Frontal cortex (tissue), 4 donors: ENCODE results near the gene HCAR3. TPM values are rescaled to one million over a fixed set of nuclear protein-coding genes. Genes with fewer than 3 reads are reported as not detected.
A peak's percentile ranks its signal among the peaks of the same experiment; 100 is the strongest.
"Not testable (repeated sequence)": the region's sequence is repeated elsewhere in the genome, so short reads cannot be mapped to it uniquely, and the experiment has no call there.

Experiments
- DNase-seq, 2 donors: peaks; one replicate each; pipeline ENCODE4 v3.0.0; 2012; ENCODE audit warnings: low spot score in 2 of 2
- FAIRE-seq: peaks from 2 replicates; lab custom pipeline; 2012; peaks lifted over from hg19 to GRCh38; lab: Jason Lieb, UNC
- total RNA-seq: library from RNA; depleted of rRNA; stranded (reverse); fragments of >200 nt; gene quantifications from one replicate; pipeline ENCODE4 v1.2.3, GENCODE V29; 2014
- donor health status: control.
- donor health status: control.
- donor health status: control.

Gene HCAR3
- not detected for total RNA-seq

- not testable (repeated sequence) for DNase-seq, FAIRE-seq
Measured at GRCh38 chr12:122716658-122717057, at the start of gene HCAR3. HCAR3 (minus strand) TSS chr12:122716811; CDS start chr12:122716737, 74 bp downstream.

GRCh38 chr12:122757568-122757967 lies 41.0 kb upstream of the HCAR3 start:
- DNase-seq, result no peak
- no peak for FAIRE-seq

GRCh38 chr12:122754790-122755189 lies 38.2 kb upstream of the HCAR3 start:
- no peak for FAIRE-seq
- no peak for DNase-seq

- no peak for FAIRE-seq
- no peak for DNase-seq
Measured at GRCh38 chr12:122753319-122753650, 36.7 kb upstream of the HCAR3 start.

GRCh38 chr12:122752464-122753318 lies 36.1 kb upstream of the HCAR3 start, which contains the start of gene DENR:
DENR (plus strand) TSS chr12:122752824; CDS start chr12:122753702, 878 bp downstream.
- FAIRE-seq, result no peak

GRCh38 chr12:122750781-122751515 lies 34.3 kb upstream of the HCAR3 start:
- not testable (repeated sequence) for FAIRE-seq, DNase-seq

More at GRCh38 chr12:122752464-122753318, 36.1 kb upstream of the HCAR3 start, which contains the start of gene DENR:
- peak; percentile 89 to 95 for DNase-seq

- FAIRE-seq, result no peak
Measured at GRCh38 chr12:122749569-122750332, 33.1 kb upstream of the HCAR3 start.

GRCh38 chr12:122747224-122748135 lies 30.9 kb upstream of the HCAR3 start:
- FAIRE-seq, result no peak
- no peak for DNase-seq

More at GRCh38 chr12:122749569-122750332, 33.1 kb upstream of the HCAR3 start:
- no peak for DNase-seq

GRCh38 chr12:122743895-122744525 lies 27.4 kb upstream of the HCAR3 start:
- FAIRE-seq (no peak), DNase-seq (no peak)

- FAIRE-seq (no peak), DNase-seq (no peak)
Measured at GRCh38 chr12:122740351-122740750, 23.7 kb upstream of the HCAR3 start.

GRCh38 chr12:122738571-122738970 lies 22.0 kb upstream of the HCAR3 start:
- no peak for DNase-seq
- FAIRE-seq, result no peak

GRCh38 chr12:122732611-122733010 lies 16.0 kb upstream of the HCAR3 start:
- DNase-seq (no peak), FAIRE-seq (no peak)

- DNase-seq (no peak), FAIRE-seq (no peak)
Measured at GRCh38 chr12:122732170-122732569, 15.6 kb upstream of the HCAR3 start.

GRCh38 chr12:122730215-122731014 lies 13.8 kb upstream of the HCAR3 start, which contains the start of gene HCAR1:
HCAR1 (minus strand) TSS chr12:122730844; CDS start chr12:122730339, 505 bp downstream.
- no peak for FAIRE-seq
- DNase-seq, result no peak

- FAIRE-seq, result no peak
- DNase-seq, result no peak
Measured at GRCh38 chr12:122729583-122730214, 13.1 kb upstream of the HCAR3 start.

GRCh38 chr12:122726080-122726558 lies 9.5 kb upstream of the HCAR3 start:
- FAIRE-seq, result no peak
- DNase-seq, result no peak

- no peak for FAIRE-seq
Measured at GRCh38 chr12:122725452-122726079, 9.0 kb upstream of the HCAR3 start.

More at GRCh38 chr12:122725452-122726079, 9.0 kb upstream of the HCAR3 start:
- DNase-seq, result no peak
